ENCODE results near the gene TERF2IP. TPM values are rescaled to one million over a fixed set of nuclear protein-coding genes. Genes with fewer than 3 reads are reported as not detected.

Gene TERF2IP
- total and polyA plus RNA-seq, 2 of the 13 experiments (the other 11 are each of a cell fraction or from before 2014, with no cell fraction given) = 26.4 to 50.2 TPM

GRCh38 chr16:75660321-75660720 is 12.7 kb downstream of the TERF2IP start:
- Histone ChIP-seq H3K79me2 (ENCODE audit: insufficient read depth, low read length) (no peaks in the 10 kb centered on the region), H2AFZ (ENCODE audit: low read length) (no peak overlapping the region), H3K4me1 (ENCODE audit: insufficient read depth, low read length) (no peaks in the 10 kb centered on the region), H3K4me2 (ENCODE audit: low read depth, low read length) (no peak overlapping the region), H4K20me1 (ENCODE audit: insufficient read depth, low read length) (no peaks in the 10 kb centered on the region; the same call in none of the 2 replicates), H3K27me3 (ENCODE audit: control insufficient read depth in 1 of 2, insufficient read depth in 2 of 2, low read length in 2 of 2) (no peaks in the 10 kb centered on the region), H3K9me3 (ENCODE audit: low read length) (no peaks in the 10 kb centered on the region), H3K36me3 (replicated peaks in 1 of 2; ENCODE audit: control insufficient read depth in 1 of 2, insufficient read depth in 2 of 2, low read length in 2 of 2) (peaks cover 17 to 38% of the 10 kb centered on the region in 2 experiments), H3K9ac (ENCODE audit: insufficient read depth, low read depth, low read length) (no peak overlapping the region), H3K27ac (ENCODE audit: extremely low read length, insufficient read depth, low read length) (no peak overlapping the region), H3K4me3 (replicated peaks in 1 of 3; ENCODE audit: insufficient read depth in 1 of 3, low read depth in 2 of 3, low read length in 3 of 3) (no peak overlapping the region)
- no peak for TF ChIP-seq PITX1 (CRISPR knock-in tag; IDR thresholded peaks at IDR 0.05)
- TF ChIP-seq ZNF12 (CRISPR knock-in tag; IDR thresholded peaks at IDR 0.05) = no peak
- TF ChIP-seq SUZ12 (IDR thresholded peaks at IDR 0.05; ENCODE audit: low read depth, low read length) = no peak
- no peak for TF ChIP-seq HIVEP1 (CRISPR knock-in tag; IDR thresholded peaks at IDR 0.05)
- no peak for TF ChIP-seq IKZF1 (IDR thresholded peaks at IDR 0.05)
- no peak for TF ChIP-seq ZNF3 (CRISPR knock-in tag; IDR thresholded peaks at IDR 0.05)
- TF ChIP-seq ZNF317 (CRISPR knock-in tag; IDR thresholded peaks at IDR 0.05) = no peak
- TF ChIP-seq POLR2G (IDR thresholded peaks at IDR 0.05; ENCODE audit: low read depth, low read length) = peak; percentile 21; the same call in 1 of the 2 replicates
- 0 out of 4 replicates have a peak, but pooled peaks of 1 of the 2 experiments have one; percentile 16 for TF ChIP-seq POLR2A (IDR thresholded peaks at IDR 0.05; ENCODE audit: insufficient read depth in 1 of 2, low read depth in 2 of 2, low read length in 2 of 2)
- TF ChIP-seq ZSCAN20 (CRISPR knock-in tag; IDR thresholded peaks at IDR 0.05; ENCODE audit: borderline replicate concordance) = no peak
- TF ChIP-seq NKX3-1 (CRISPR knock-in tag; IDR thresholded peaks at IDR 0.05) = no peak
- TF ChIP-seq SMC3 (IDR thresholded peaks at IDR 0.05; ENCODE audit: low read length) = no peak
- no peak for TF ChIP-seq PAWR (CRISPR knock-in tag; IDR thresholded peaks at IDR 0.05; ENCODE audit: borderline replicate concordance)
- TF ChIP-seq ZNF646 (CRISPR knock-in tag; IDR thresholded peaks at IDR 0.05) = no peak
- BruUV-seq (replicated peaks) = no TSS peak
- ChIA-PET POLR2A (no interaction called here), CTCF (ENCODE audit: low intra/inter-chr PET ratio, low total read pairs) (no interaction called here)
- 93% methylated on average over 6 of the region's 6 CpGs for WGBS (ENCODE audit: low lambda C conversion rate)
- in situ Hi-C loops (cut with HindIII; ENCODE audit: extremely low pct_ligation_motif_present, low pct_unique_long_range_greater_than_20kb) (no loop called here), intact Hi-C loops (cut with micrococcal nuclease; ENCODE audit: unreplicated experiment) (no loop called here)
- no peak for DNase-seq (ENCODE audit: low spot score)
- no peak for FAIRE-seq
- no peak; the same call in 2 of the 3 replicates for ATAC-seq

Data from HepG2 (cell line).